HL-60 (cell line): ENCODE data around the gene DLX3.

ENCODE experiments used
- CTCF ChIP-seq: IDR thresholded peaks from one replicate; pipeline ENCODE4 v1.5.1; 2011; ENCODE audit warnings: low read length, control low read depth, inconsistent platforms; ENCODE audit not compliant: insufficient read depth
- GABPA ChIP-seq: IDR thresholded peaks from 2 replicates; pipeline ENCODE4 v1.6.1; 2012; ENCODE audit warnings: low read depth
- POLR2AphosphoS5 ChIP-seq: IDR thresholded peaks from 2 replicates; pipeline ENCODE4 v1.6.1; 2012; ENCODE audit warnings: low read depth
- SPI1 ChIP-seq: IDR thresholded peaks from 2 replicates; pipeline ENCODE4 v1.6.1; 2012; ENCODE audit warnings: low read depth, mild to moderate bottlenecking, borderline replicate concordance

- TF ChIP-seq POLR2AphosphoS5 (no peak), CTCF (no peak), SPI1 (no peak), GABPA (no peak)
Observed at GRCh38 chr17:49964769-49965523, 30.1 kb downstream of the DLX3 start.
